HFF-Myc (cell line): ENCODE measurements around the gene DCPS.
A peak's percentile ranks its signal among the peaks of the same experiment; 100 is the strongest.
"Not testable (repeated sequence)": the region's sequence is repeated elsewhere in the genome, so short reads cannot be mapped to it uniquely, and the experiment has no call there.

Experiments used
- DNase-seq: peaks from one replicate; pipeline ENCODE4 v3.0.0-alpha.2; 2011; ENCODE audit warnings: low read depth; ENCODE audit errors: extremely low read depth
- H3K4me3 ChIP-seq: replicated peaks from 2 replicates; pipeline ENCODE4 v1.5.1; 2011; ENCODE audit warnings: low read depth, mild to moderate bottlenecking, control low read depth, low read length
- TF ChIP-seq, protein P1 (sequence below): IDR thresholded peaks from 2 replicates; pipeline ENCODE4 v1.5.1; 2012; ENCODE audit warnings: mild to moderate bottlenecking, low read depth, low read length, control low read depth; ENCODE audit errors: missing control alignments

DCPS gene

DNA sequence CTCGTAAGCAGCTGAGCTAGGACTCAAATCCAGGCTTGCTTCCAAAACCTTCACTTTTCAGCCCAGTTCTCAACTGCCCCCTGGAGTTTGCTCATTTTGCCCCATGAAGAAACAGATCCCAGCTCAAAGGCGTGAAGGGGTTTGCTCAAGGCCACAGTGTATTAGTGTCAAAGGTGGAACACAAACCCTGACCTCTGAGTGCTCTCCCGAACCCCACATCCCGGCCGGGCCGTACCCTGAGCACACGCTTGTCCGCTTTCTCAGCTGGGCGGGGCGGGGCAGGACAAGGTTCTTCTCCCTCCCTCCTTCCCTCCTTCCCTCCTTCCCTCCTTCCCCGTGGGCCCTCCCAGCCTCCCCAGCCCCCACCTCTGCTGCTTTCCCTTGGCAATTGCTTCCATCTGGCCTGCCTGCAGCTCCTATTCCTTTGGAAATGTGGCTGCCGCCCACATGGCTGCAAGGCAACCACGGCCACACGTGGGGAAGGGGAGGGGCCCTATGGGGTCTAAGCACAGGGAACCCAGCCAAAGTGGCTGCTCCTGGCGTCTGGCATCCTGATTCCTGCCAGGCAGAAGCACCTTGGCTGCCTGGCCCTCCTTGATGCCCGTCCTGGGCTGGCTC lies 55.7 kb downstream of the DCPS start:
- peak; percentile 86 for DNase-seq
- TF ChIP-seq, protein P1, sequence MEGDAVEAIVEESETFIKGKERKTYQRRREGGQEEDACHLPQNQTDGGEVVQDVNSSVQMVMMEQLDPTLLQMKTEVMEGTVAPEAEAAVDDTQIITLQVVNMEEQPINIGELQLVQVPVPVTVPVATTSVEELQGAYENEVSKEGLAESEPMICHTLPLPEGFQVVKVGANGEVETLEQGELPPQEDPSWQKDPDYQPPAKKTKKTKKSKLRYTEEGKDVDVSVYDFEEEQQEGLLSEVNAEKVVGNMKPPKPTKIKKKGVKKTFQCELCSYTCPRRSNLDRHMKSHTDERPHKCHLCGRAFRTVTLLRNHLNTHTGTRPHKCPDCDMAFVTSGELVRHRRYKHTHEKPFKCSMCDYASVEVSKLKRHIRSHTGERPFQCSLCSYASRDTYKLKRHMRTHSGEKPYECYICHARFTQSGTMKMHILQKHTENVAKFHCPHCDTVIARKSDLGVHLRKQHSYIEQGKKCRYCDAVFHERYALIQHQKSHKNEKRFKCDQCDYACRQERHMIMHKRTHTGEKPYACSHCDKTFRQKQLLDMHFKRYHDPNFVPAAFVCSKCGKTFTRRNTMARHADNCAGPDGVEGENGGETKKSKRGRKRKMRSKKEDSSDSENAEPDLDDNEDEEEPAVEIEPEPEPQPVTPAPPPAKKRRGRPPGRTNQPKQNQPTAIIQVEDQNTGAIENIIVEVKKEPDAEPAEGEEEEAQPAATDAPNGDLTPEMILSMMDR: peak; percentile 46
- peak overlapping the region; percentile 30 for H3K4me3 ChIP-seq

GRCh38 chr11:126360049-126360446 lies 56.2 kb downstream of the DCPS start:
- H3K4me3 ChIP-seq: peak overlapping the region; percentile 30
- DNase-seq: no peak
- TF ChIP-seq, protein P1: no peak

DNA sequence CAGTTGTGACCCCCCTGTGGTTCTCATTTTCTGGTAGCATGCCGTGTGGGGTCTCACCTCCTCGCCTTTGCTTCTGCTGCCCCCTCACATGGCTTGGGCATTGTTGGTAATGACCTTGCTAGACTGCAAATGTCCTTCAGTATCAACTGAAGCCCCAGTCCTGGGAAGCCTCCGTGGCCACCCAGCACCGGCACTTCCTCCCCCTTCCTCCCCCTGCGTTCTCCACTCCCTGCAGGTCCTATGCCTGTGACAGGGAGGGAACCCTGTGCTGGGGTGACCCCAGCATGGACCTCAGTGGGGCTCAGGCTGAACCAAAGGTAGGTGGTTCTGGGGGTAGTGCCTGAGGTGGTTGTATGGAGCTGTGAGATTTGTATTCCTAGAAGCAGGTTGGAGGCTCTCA lies 57.5 kb downstream of the DCPS start:
- TF ChIP-seq, protein P1: no peak
- no peak overlapping the region for H3K4me3 ChIP-seq
- DNase-seq: no peak

- no peak for DNase-seq
- H3K4me3 ChIP-seq: no peak overlapping the region
- TF ChIP-seq, protein P1: no peak
These were observed 59.2 kb downstream of the DCPS start for GRCh38 chr11:126362879-126363655.

DNA sequence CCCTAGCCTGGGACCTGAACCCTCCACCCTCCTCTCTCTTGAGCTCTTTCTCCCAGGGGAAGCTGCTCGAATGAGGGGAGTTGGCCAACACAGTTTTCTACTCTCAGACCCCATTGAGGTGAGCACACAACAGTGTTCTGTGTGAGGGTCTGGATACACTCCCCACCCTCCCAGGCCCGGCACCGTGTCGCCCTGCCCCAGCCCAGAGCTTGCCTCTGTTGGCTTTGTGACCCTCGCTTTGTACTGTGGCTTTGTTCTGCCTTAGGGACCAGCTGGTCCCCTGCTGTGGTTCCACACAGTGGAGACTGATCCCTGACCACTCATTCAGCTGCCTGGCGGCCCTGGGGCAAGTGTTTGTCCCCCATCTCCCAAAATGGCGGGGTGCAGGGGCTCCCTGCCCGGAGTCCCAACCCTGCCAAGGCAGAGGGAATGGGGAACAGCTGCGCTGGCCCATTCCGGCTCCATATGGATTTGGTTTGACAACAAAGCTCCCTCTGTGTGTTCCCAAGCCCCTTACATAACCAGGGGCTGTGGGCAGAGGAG lies 59.9 kb downstream of the DCPS start:
- TF ChIP-seq, protein P1: no peak
- DNase-seq: no peak
- no peak overlapping the region for H3K4me3 ChIP-seq

- H3K4me3 ChIP-seq: not testable (repeated sequence)
These were observed 60.9 kb downstream of the DCPS start for GRCh38 chr11:126364735-126365134.

GRCh38 chr11:126365508-126365907 lies 61.6 kb downstream of the DCPS start:
- DNase-seq, H3K4me3 ChIP-seq: not testable (repeated sequence)

More at GRCh38 chr11:126364735-126365134, 60.9 kb downstream of the DCPS start:
- not testable (repeated sequence) for DNase-seq
